Transverse colon (tissue), 4 donors: ENCODE data around the gene CLUH.

ENCODE experiments used
- POLR2A ChIP-seq: fragments of 450-650 bp; IDR thresholded peaks from one replicate; pipeline ENCODE4 v1.6.1; 2016; ENCODE audit warnings: antibody characterized with exemption, mild to moderate bottlenecking, moderate library complexity
- POLR2AphosphoS5 ChIP-seq, 3 donors: sonication (generic); formaldehyde crosslinking; IDR thresholded peaks; one replicate each; pipeline ENCODE4 v1.6.1; 2016; ENCODE audit warnings: antibody characterized with exemption in 3 of 3
- TF ChIP-seq, protein P1 (sequence below), 5 experiments: fragments of 200-600 bp in 3 of 5; fragments of 450-650 bp in 2 of 5; sonication (generic) in 3 of 5; IDR thresholded peaks; 1 replicate in 2 of 5; 2 replicates in 3 of 5; pipeline ENCODE4 v1.5.1; 2016 to 2017; ENCODE audit warnings: antibody characterized with exemption in 5 of 5, inconsistent platforms in 3 of 5, mild to moderate bottlenecking in 2 of 5, moderate library complexity in 1 of 5

DNA sequence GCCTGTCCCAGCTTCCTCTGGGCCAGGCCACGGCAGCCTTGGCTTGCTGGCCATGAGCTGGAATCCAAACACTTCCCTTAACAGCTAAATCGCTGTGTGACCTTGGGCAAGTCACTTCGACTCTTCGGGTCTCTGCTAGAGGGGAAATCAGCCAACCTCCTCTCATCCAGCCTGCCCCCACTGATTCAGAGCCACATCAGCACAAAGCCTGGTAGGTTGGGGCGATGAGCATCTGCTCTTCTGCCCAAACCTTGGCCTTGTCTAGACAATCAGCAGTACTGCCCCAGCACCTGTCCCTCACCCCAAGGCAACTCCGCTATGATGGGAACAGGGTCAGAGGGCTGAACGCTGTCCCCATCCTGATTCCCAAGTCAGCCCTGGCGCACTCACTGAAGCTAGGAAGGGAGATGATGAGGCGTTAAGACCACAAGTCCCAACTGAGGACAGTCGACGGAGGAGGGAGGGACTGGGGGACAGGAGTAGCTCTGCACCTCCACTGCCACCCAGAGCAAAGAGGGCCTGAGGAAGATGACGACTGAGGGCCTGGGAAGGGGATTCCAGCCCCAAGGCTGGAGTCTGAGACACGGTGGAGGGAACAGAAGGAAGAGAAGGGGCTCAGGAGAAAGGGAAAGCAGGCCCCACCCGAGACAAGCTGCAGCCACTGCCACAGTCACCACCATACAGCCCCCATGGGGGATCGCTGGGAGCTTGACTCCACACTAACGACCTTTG is 1.3 kb downstream of the CLUH start:
- TF ChIP-seq, protein P1, sequence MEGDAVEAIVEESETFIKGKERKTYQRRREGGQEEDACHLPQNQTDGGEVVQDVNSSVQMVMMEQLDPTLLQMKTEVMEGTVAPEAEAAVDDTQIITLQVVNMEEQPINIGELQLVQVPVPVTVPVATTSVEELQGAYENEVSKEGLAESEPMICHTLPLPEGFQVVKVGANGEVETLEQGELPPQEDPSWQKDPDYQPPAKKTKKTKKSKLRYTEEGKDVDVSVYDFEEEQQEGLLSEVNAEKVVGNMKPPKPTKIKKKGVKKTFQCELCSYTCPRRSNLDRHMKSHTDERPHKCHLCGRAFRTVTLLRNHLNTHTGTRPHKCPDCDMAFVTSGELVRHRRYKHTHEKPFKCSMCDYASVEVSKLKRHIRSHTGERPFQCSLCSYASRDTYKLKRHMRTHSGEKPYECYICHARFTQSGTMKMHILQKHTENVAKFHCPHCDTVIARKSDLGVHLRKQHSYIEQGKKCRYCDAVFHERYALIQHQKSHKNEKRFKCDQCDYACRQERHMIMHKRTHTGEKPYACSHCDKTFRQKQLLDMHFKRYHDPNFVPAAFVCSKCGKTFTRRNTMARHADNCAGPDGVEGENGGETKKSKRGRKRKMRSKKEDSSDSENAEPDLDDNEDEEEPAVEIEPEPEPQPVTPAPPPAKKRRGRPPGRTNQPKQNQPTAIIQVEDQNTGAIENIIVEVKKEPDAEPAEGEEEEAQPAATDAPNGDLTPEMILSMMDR (IDR thresholded peaks at IDR 0.05) = no peak
- TF ChIP-seq POLR2A (no peak), POLR2AphosphoS5 (IDR thresholded peaks at IDR 0.05) (no peak)
